Neural progenitor cell (in vitro differentiated cells): ENCODE measurements around the gene KCNE2. TPM values are rescaled to one million over a fixed set of nuclear protein-coding genes. Genes with fewer than 3 reads are reported as not detected.

Experiments
- DNase-seq: peaks from one replicate; pipeline ENCODE4 v3.0.0-alpha.2; 2016; ENCODE audit warnings: low spot score
- H2AFZ ChIP-seq: fragments of 200-600 bp; sonication (generic); replicated peaks from 2 replicates; pipeline ENCODE4 v1.6.1; 2016; ENCODE audit warnings: antibody characterized with exemption
- H3F3A ChIP-seq: fragments of 200-600 bp; sonication (generic); 2 replicates; pipeline ENCODE4 v1.6.1; 2016; ENCODE audit warnings: antibody characterized with exemption, low read depth
- H3K27ac ChIP-seq: fragments of 200-600 bp; sonication (generic); 2 replicates; pipeline ENCODE4 v1.5.1; 2016; ENCODE audit warnings: mild to moderate bottlenecking
- H3K27me3 ChIP-seq: fragments of 200-600 bp; sonication (generic); 2 replicates; pipeline ENCODE4 v1.6.1; 2016; ENCODE audit warnings: mild to moderate bottlenecking, moderate library complexity
- H3K36me3 ChIP-seq: fragments of 200-600 bp; sonication (generic); 2 replicates; pipeline ENCODE4 v1.5.1; 2016
- H3K4me1 ChIP-seq: fragments of 200-600 bp; sonication (generic); 2 replicates; pipeline ENCODE4 v1.6.1; 2016; ENCODE audit warnings: mixed run types
- H3K4me2 ChIP-seq: fragments of 200-600 bp; sonication (generic); 2 replicates; pipeline ENCODE4 v1.6.1; 2016
- H3K4me3 ChIP-seq: fragments of 200-600 bp; sonication (generic); 2 replicates; pipeline ENCODE4 v1.5.1; 2016
- H3K79me2 ChIP-seq: fragments of 200-600 bp; sonication (generic); 2 replicates; pipeline ENCODE4 v1.6.1; 2016; ENCODE audit warnings: low read depth
- H3K9ac ChIP-seq: fragments of 200-600 bp; sonication (generic); 2 replicates; pipeline ENCODE4 v1.6.1; 2016
- H3K9me3 ChIP-seq: fragments of 200-600 bp; sonication (generic); 2 replicates; pipeline ENCODE4 v1.5.1; 2016; ENCODE audit warnings: low read depth
- H4K20me1 ChIP-seq: fragments of 200-600 bp; sonication (generic); 2 replicates; pipeline ENCODE4 v1.6.1; 2016; ENCODE audit warnings: low read depth
- H3K27ac Mint-ChIP-seq: 3 replicates; pipeline ENCODE4 v1.8.0; 2021; ENCODE audit warnings: mixed read lengths
- H3K27me3 Mint-ChIP-seq: 2 replicates; pipeline ENCODE4 v1.8.0; 2022; ENCODE audit warnings: low read depth, mild to moderate bottlenecking, inconsistent platforms, moderate library complexity, mixed read lengths; ENCODE audit not compliant: insufficient read depth
- H3K36me3 Mint-ChIP-seq: 3 replicates; pipeline ENCODE4 v1.8.0; 2021; ENCODE audit warnings: mixed read lengths
- H3K4me1 Mint-ChIP-seq: 3 replicates; pipeline ENCODE4 v1.8.0; 2021; ENCODE audit warnings: mixed read lengths
- H3K4me3 Mint-ChIP-seq: 3 replicates; pipeline ENCODE4 v1.8.0; 2021; ENCODE audit warnings: mild to moderate bottlenecking, moderate library complexity, mixed read lengths
- H3K9me3 Mint-ChIP-seq: 3 replicates; pipeline ENCODE4 v1.8.0; 2020; ENCODE audit warnings: mixed read lengths
- EZH2 ChIP-seq: fragments of 200-600 bp; sonication (generic); IDR thresholded peaks from 2 replicates; pipeline ENCODE4 v1.6.1; 2017; ENCODE audit warnings: antibody characterized with exemption, mild to moderate bottlenecking, moderate library complexity
- EZH2phosphoT487 ChIP-seq: fragments of 200-600 bp; sonication (generic); IDR thresholded peaks from 2 replicates; pipeline ENCODE4 v1.6.1; 2017; ENCODE audit warnings: antibody characterized with exemption
- total RNA-seq: library from RNA; depleted of rRNA; stranded (reverse); fragments of >200 nt; gene quantifications from 2 replicates; pipeline ENCODE4 v1.2.3, GENCODE V29; 2015; ENCODE audit warnings: low replicate concordance
- TF ChIP-seq, protein P1 (sequence below): fragments of 200-600 bp; sonication (generic); IDR thresholded peaks from 2 replicates; pipeline ENCODE4 v1.5.1; 2017; ENCODE audit warnings: antibody characterized with exemption, mild to moderate bottlenecking

KCNE2 gene
- total RNA-seq, 1 donor from 2014 or later, result 0.19 TPM

DNA sequence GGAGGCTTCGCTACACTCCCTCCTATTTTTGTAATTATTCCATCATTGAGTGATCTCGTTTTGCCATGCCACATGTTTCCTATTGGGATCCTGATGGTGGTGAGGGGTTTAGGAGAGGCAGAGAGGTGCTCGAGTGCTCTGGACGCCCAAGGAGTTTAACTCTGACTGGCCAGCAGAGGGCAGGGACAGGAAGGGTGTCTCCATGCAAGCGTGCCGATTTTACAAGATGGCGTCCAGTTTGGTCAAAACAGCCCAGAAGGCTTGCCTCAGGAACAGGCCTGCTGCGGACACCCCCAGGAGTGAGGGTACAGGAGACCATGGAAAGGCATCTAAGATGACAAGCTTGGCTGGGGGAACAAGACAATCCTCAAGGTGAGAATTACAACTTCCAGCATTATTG lies 33.8 kb upstream of the KCNE2 start:
- H3K4me1 Mint-ChIP-seq, result peaks cover 8% of the 10 kb centered on the region
- H3K36me3 Mint-ChIP-seq, result no peaks in the 10 kb centered on the region
- H2AFZ ChIP-seq, result no peak overlapping the region
- no peak overlapping the region for H3K4me2 ChIP-seq
- H3K36me3 ChIP-seq, result no peaks in the 10 kb centered on the region
- no peak for DNase-seq
- H3K9me3 ChIP-seq, result no peaks in the 10 kb centered on the region
- H3K79me2 ChIP-seq, result no peaks in the 10 kb centered on the region
- H3K9me3 Mint-ChIP-seq, result peaks cover 6% of the 10 kb centered on the region
- H3K9ac ChIP-seq, result no peak overlapping the region
- TF ChIP-seq, protein P1, sequence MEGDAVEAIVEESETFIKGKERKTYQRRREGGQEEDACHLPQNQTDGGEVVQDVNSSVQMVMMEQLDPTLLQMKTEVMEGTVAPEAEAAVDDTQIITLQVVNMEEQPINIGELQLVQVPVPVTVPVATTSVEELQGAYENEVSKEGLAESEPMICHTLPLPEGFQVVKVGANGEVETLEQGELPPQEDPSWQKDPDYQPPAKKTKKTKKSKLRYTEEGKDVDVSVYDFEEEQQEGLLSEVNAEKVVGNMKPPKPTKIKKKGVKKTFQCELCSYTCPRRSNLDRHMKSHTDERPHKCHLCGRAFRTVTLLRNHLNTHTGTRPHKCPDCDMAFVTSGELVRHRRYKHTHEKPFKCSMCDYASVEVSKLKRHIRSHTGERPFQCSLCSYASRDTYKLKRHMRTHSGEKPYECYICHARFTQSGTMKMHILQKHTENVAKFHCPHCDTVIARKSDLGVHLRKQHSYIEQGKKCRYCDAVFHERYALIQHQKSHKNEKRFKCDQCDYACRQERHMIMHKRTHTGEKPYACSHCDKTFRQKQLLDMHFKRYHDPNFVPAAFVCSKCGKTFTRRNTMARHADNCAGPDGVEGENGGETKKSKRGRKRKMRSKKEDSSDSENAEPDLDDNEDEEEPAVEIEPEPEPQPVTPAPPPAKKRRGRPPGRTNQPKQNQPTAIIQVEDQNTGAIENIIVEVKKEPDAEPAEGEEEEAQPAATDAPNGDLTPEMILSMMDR, result no peak
- TF ChIP-seq EZH2, result no peak
- no peak for TF ChIP-seq EZH2phosphoT487
- H3K27ac Mint-ChIP-seq, result no peak overlapping the region
- H3K27ac ChIP-seq, result no peak overlapping the region
- H3F3A ChIP-seq, result peaks cover 7% of the 10 kb centered on the region
- H3K4me1 ChIP-seq, result peaks cover 12% of the 10 kb centered on the region
- H3K4me3 ChIP-seq, result no peak overlapping the region
- H4K20me1 ChIP-seq, result no peaks in the 10 kb centered on the region
- no peak overlapping the region for H3K4me3 Mint-ChIP-seq
- H3K27me3 Mint-ChIP-seq, result peaks cover 7% of the 10 kb centered on the region
- H3K27me3 ChIP-seq, result no peaks in the 10 kb centered on the region

DNA sequence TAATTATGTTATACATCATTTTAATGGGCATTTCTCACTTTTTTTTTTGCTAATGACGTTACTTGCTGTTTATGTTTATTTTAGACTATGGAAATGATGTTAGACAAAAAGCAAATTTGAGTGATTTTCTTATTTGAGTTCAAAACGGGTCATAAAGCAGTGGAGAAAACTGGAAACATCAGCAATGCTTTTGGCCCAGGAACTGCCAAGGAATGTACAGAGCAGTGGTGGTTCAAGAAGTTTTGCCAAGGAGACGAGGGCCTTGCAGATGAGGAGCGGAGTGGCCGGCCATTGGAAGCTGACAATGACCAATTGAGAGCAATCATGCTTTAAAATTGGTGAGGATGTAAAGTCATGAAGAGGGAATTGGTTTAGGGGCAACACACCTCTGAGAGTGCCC lies 32.1 kb upstream of the KCNE2 start:
- H3K27ac Mint-ChIP-seq, result no peak overlapping the region
- H3K9ac ChIP-seq, result no peak overlapping the region
- no peak overlapping the region for H3K4me2 ChIP-seq
- H2AFZ ChIP-seq, result no peak overlapping the region
- peaks cover 13% of the 10 kb centered on the region for H3F3A ChIP-seq
- TF ChIP-seq, protein P1, result no peak
- TF ChIP-seq EZH2 (no peak), EZH2phosphoT487 (no peak)
- H3K9me3 Mint-ChIP-seq, result peaks cover 6% of the 10 kb centered on the region
- no peaks in the 10 kb centered on the region for H3K36me3 Mint-ChIP-seq
- H3K9me3 ChIP-seq, result no peaks in the 10 kb centered on the region
- no peaks in the 10 kb centered on the region for H3K36me3 ChIP-seq
- no peak overlapping the region for H3K4me3 Mint-ChIP-seq
- H4K20me1 ChIP-seq, result no peaks in the 10 kb centered on the region
- peaks cover 25% of the 10 kb centered on the region for H3K4me1 ChIP-seq
- no peak overlapping the region for H3K4me3 ChIP-seq
- H3K4me1 Mint-ChIP-seq, result peaks cover 15% of the 10 kb centered on the region
- no peak for DNase-seq
- no peak overlapping the region for H3K27ac ChIP-seq
- H3K79me2 ChIP-seq, result no peaks in the 10 kb centered on the region
- H3K27me3 Mint-ChIP-seq, result peaks cover 4% of the 10 kb centered on the region
- H3K27me3 ChIP-seq, result no peaks in the 10 kb centered on the region

DNA sequence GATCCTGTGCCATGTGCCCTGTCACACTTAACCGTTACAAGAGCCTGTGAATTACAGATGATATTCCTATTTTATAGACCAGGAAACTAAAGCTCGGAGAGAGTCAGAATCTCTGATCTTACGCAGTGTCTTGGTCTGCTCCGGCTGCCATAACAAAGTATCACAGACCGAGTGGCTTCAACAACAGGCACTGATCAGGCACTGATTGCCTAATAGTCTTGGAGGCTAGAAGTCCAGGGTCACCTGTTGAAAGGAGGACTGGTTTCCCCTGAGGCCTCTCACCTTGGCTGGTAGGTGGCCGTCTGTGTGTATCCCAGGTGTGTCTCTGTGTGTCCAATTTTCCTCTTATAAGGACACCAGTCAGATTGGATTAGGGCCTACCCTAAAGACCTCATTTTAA lies 31.5 kb upstream of the KCNE2 start:
- Histone ChIP-seq H4K20me1 (no peaks in the 10 kb centered on the region), H3K36me3 (no peaks in the 10 kb centered on the region), H2AFZ (no peak overlapping the region), H3K79me2 (no peaks in the 10 kb centered on the region), H3K9me3 (no peaks in the 10 kb centered on the region), H3K4me1 (peaks cover 27% of the 10 kb centered on the region), H3K9ac (no peak overlapping the region), H3K4me2 (no peak overlapping the region), H3K27ac (no peak overlapping the region), H3K27me3 (no peaks in the 10 kb centered on the region), H3K4me3 (no peak overlapping the region), H3F3A (peaks cover 13% of the 10 kb centered on the region)
- no peak for DNase-seq
- TF ChIP-seq, protein P1, result no peak
- TF ChIP-seq EZH2phosphoT487 (no peak), EZH2 (no peak)
- no peak overlapping the region for H3K4me3 Mint-ChIP-seq
- H3K9me3 Mint-ChIP-seq, result peaks cover 6% of the 10 kb centered on the region
- H3K27ac Mint-ChIP-seq, result no peak overlapping the region
- peaks cover 4% of the 10 kb centered on the region for H3K27me3 Mint-ChIP-seq
- H3K36me3 Mint-ChIP-seq, result no peaks in the 10 kb centered on the region
- H3K4me1 Mint-ChIP-seq, result peaks cover 15% of the 10 kb centered on the region
